Measurements from ENCODE around the gene TASOR2. TPM values are rescaled to one million over a fixed set of nuclear protein-coding genes. Genes with fewer than 3 reads are reported as not detected.

The TASOR2 gene
- total RNA-seq, 2 experiments from 2014 or later, result 50.0 to 51.0 TPM

GRCh38 chr10:5651388-5651764, 33.3 kb upstream of the TASOR2 start:
- Histone ChIP-seq H3K4me1 (ENCODE audit: insufficient read depth, low read length) (peaks cover 14% of the 10 kb centered on the region), H3K27ac (ENCODE audit: low read depth in 1 of 2, low read length in 2 of 2) (no peak overlapping the region), H3K27me3 (ENCODE audit: control insufficient read depth in 1 of 2, insufficient read depth in 2 of 2, low read length in 2 of 2) (no peaks in the 10 kb centered on the region), H3K9me3 (ENCODE audit: control insufficient read depth in 1 of 2, insufficient read depth in 1 of 2, low read length in 2 of 2) (no peaks in the 10 kb centered on the region), H3K4me3 (ENCODE audit: low read length) (no peak overlapping the region), H3K36me3 (ENCODE audit: insufficient read depth, low read length) (peaks cover 19% of the 10 kb centered on the region)
- TF ChIP-seq CTCF (IDR thresholded peaks at IDR 0.05), result no peak
- Mint-ChIP-seq H3K4me3 (no peak overlapping the region), H3K27ac (no peak overlapping the region), H3K36me3 (ENCODE audit: low read depth) (peaks cover 9% of the 10 kb centered on the region), H3K9me3 (no peaks in the 10 kb centered on the region), H3K27me3 (no peaks in the 10 kb centered on the region), H3K4me1 (ENCODE audit: low read depth) (peaks cover 18% of the 10 kb centered on the region)
- POLR2A ChIA-PET, result no interaction called here
- intact Hi-C loops (cut with DNase I, micrococcal nuclease), result no loop called here
- DNase-seq (no peak), ATAC-seq (ENCODE audit: poor library complexity) (no peak)
- CTCF ChIA-PET, result no interaction called here

GRCh38 chr10:5652746-5653145, 31.9 kb upstream of the TASOR2 start:
- no peak for DNase-seq
- Mint-ChIP-seq H3K27ac (no peak overlapping the region), H3K4me1 (ENCODE audit: low read depth) (peaks cover 31% of the 10 kb centered on the region), H3K9me3 (no peaks in the 10 kb centered on the region), H3K27me3 (no peaks in the 10 kb centered on the region), H3K36me3 (ENCODE audit: low read depth) (peaks cover 9% of the 10 kb centered on the region), H3K4me3 (no peak overlapping the region)
- Histone ChIP-seq H3K4me1 (ENCODE audit: insufficient read depth, low read length) (peaks cover 22% of the 10 kb centered on the region), H3K27ac (ENCODE audit: low read depth in 1 of 2, low read length in 2 of 2) (no peak overlapping the region), H3K9me3 (ENCODE audit: control insufficient read depth in 1 of 2, insufficient read depth in 1 of 2, low read length in 2 of 2) (no peaks in the 10 kb centered on the region), H3K27me3 (ENCODE audit: control insufficient read depth in 1 of 2, insufficient read depth in 2 of 2, low read length in 2 of 2) (no peaks in the 10 kb centered on the region), H3K36me3 (ENCODE audit: insufficient read depth, low read length) (peaks cover 19% of the 10 kb centered on the region), H3K4me3 (ENCODE audit: low read length) (no peak overlapping the region)
- CTCF ChIA-PET, result no interaction called here
- TF ChIP-seq CTCF (IDR thresholded peaks at IDR 0.05), result no peak
- POLR2A ChIA-PET, result no interaction called here
- intact Hi-C loops (cut with DNase I, micrococcal nuclease), result no loop called here
- no peak for ATAC-seq (ENCODE audit: poor library complexity)

GRCh38 chr10:5654218-5654755, 30.4 kb upstream of the TASOR2 start:
- peaks cover 9% of the 10 kb centered on the region for H3K36me3 Mint-ChIP-seq (ENCODE audit: low read depth)
- ChIA-PET POLR2A (interaction anchor here (1.5 kb wide), 1 partner anchor 30 kb away, joined by 5 read pairs; the partner anchor contains the start of gene TASOR2), CTCF (no interaction called here)
- H3K27ac Mint-ChIP-seq, result peak overlapping the region; percentile 58
- H3K4me3 Mint-ChIP-seq, result peak overlapping the region; percentile 38
- H3K4me3 ChIP-seq (ENCODE audit: low read length), result no peak overlapping the region
- no peak for TF ChIP-seq CTCF (IDR thresholded peaks at IDR 0.05)
- peaks cover 36% of the 10 kb centered on the region for H3K4me1 Mint-ChIP-seq (ENCODE audit: low read depth)
- ATAC-seq (ENCODE audit: poor library complexity) (peak; percentile 48), DNase-seq (no peak)
- no peaks in the 10 kb centered on the region for H3K27me3 Mint-ChIP-seq
- peaks cover 9% of the 10 kb centered on the region for H3K36me3 ChIP-seq (ENCODE audit: insufficient read depth, low read length)
- H3K9me3 ChIP-seq (ENCODE audit: control insufficient read depth in 1 of 2, insufficient read depth in 1 of 2, low read length in 2 of 2), result no peaks in the 10 kb centered on the region
- intact Hi-C loops (cut with DNase I, micrococcal nuclease), result no loop called here
- H3K9me3 Mint-ChIP-seq, result no peaks in the 10 kb centered on the region
- no peak overlapping the region for H3K27ac ChIP-seq (ENCODE audit: low read depth in 1 of 2, low read length in 2 of 2)
- H3K27me3 ChIP-seq (ENCODE audit: control insufficient read depth in 1 of 2, insufficient read depth in 2 of 2, low read length in 2 of 2), result no peaks in the 10 kb centered on the region
- H3K4me1 ChIP-seq (ENCODE audit: insufficient read depth, low read length), result peaks cover 25% of the 10 kb centered on the region

Data from CD4-positive, alpha-beta T cell (primary cell).